ACC112 (cell line): ENCODE data around the gene CELSR1.

Source experiments
- H2AFZ ChIP-seq: fragments of 200-600 bp; sonication (generic); one replicate; pipeline ENCODE4 v1.6.0; 2017; ENCODE audit warnings: antibody characterized with exemption, low read length; ENCODE audit not compliant: unreplicated experiment
- H3K27ac ChIP-seq: fragments of 200-600 bp; sonication (generic); 2 replicates; pipeline ENCODE4 v1.5.1; 2014; ENCODE audit warnings: low read depth, mild to moderate bottlenecking, antibody characterized with exemption, low read length, moderate library complexity
- H3K27me3 ChIP-seq: fragments of 200-600 bp; sonication (generic); 2 replicates; pipeline ENCODE4 v1.6.1; 2014; ENCODE audit warnings: mild to moderate bottlenecking, antibody characterized with exemption, low read length, moderate library complexity, mixed read lengths; ENCODE audit not compliant: insufficient read depth
- H3K36me3 ChIP-seq: fragments of 200-600 bp; sonication (generic); 2 replicates; pipeline ENCODE4 v1.6.1; 2016; ENCODE audit warnings: mild to moderate bottlenecking, antibody characterized with exemption, low read length, moderate library complexity, mixed read lengths; ENCODE audit not compliant: insufficient read depth
- H3K4me1 ChIP-seq: fragments of 200-600 bp; sonication (generic); one replicate; pipeline ENCODE4 v1.6.1; 2016; ENCODE audit warnings: low read length, mixed read lengths; ENCODE audit not compliant: insufficient read depth, unreplicated experiment, control insufficient read depth
- H3K4me3 ChIP-seq: fragments of 200-600 bp; sonication (generic); 2 replicates; pipeline ENCODE4 v1.5.1; 2014; ENCODE audit warnings: mild to moderate bottlenecking, low read depth, low read length
- H3K79me2 ChIP-seq: fragments of 200-600 bp; sonication (generic); one replicate; pipeline ENCODE4 v1.6.0; 2016; ENCODE audit warnings: low read length; ENCODE audit not compliant: control insufficient read depth, unreplicated experiment, insufficient read depth

Gene CELSR1

DNA sequence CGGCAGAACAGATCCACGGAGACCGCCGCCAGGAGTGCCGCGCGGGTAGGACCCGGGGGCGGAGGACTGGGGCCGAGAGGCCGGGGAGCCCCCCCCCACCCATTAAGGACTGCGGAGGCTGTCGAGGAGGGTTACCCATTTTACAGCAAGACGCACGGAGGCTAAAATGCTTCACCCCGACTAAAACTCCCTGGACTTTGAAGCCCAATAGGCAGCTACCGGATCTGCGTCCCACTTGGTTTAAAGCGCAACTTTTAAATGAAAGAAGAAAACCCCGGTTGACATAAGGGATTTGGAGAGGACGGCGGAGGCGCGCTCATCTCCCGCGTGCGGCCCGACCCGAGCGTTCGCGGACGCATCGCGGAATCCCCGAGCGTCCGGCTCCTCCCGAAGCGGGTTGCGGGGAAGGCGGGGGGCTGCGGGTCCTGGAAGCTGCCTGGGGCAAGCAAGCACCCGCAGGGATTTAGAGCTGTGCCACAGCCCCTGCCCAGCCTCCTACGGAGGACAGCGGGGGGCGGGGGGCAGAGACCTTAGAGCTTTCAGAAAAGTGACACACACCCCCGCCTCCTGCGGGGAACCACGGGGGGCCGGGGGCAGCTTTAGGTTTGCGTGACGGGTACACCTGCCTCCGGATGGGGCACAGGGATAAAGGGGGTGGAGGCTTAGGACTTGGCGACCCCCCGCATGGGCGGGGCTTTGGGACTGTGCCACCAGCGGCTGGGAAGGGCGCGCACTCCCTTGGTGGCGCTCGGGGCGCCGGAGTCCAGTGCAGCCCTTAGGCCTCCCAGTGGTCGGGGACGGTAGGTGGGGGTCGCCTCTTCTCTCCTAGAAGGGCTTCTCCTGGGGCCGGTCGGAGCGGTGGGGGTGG is 760 bp upstream of the CELSR1 start:
- H3K27ac ChIP-seq = no peak overlapping the region
- no peaks in the 10 kb centered on the region for H3K79me2 ChIP-seq
- peak overlapping the region; percentile 63 for H3K4me3 ChIP-seq
- H2AFZ ChIP-seq = no peak overlapping the region
- H3K4me1 ChIP-seq = no peaks in the 10 kb centered on the region
- H3K27me3 ChIP-seq = peaks cover 11% of the 10 kb centered on the region; the same call in 1 of the 2 replicates
- H3K36me3 ChIP-seq = no peaks in the 10 kb centered on the region

GRCh38 chr22:46536537-46537224 is 739 bp downstream of the CELSR1 start:
- Histone ChIP-seq H3K27me3 (peaks cover 11% of the 10 kb centered on the region; the same call in 1 of the 2 replicates), H3K27ac (no peak overlapping the region), H2AFZ (no peak overlapping the region), H3K4me3 (peak overlapping the region; percentile 53; the same call in 1 of the 2 replicates), H3K79me2 (no peaks in the 10 kb centered on the region), H3K4me1 (no peaks in the 10 kb centered on the region), H3K36me3 (no peaks in the 10 kb centered on the region)

GRCh38 chr22:46535876-46536536 is 1.4 kb downstream of the CELSR1 start:
- no peaks in the 10 kb centered on the region for H3K4me1 ChIP-seq
- no peaks in the 10 kb centered on the region for H3K36me3 ChIP-seq
- H3K79me2 ChIP-seq = no peaks in the 10 kb centered on the region
- no peak overlapping the region for H3K27ac ChIP-seq
- no peak overlapping the region for H2AFZ ChIP-seq
- no peak overlapping the region for H3K4me3 ChIP-seq
- H3K27me3 ChIP-seq = peaks cover 11% of the 10 kb centered on the region; the same call in 1 of the 2 replicates

DNA sequence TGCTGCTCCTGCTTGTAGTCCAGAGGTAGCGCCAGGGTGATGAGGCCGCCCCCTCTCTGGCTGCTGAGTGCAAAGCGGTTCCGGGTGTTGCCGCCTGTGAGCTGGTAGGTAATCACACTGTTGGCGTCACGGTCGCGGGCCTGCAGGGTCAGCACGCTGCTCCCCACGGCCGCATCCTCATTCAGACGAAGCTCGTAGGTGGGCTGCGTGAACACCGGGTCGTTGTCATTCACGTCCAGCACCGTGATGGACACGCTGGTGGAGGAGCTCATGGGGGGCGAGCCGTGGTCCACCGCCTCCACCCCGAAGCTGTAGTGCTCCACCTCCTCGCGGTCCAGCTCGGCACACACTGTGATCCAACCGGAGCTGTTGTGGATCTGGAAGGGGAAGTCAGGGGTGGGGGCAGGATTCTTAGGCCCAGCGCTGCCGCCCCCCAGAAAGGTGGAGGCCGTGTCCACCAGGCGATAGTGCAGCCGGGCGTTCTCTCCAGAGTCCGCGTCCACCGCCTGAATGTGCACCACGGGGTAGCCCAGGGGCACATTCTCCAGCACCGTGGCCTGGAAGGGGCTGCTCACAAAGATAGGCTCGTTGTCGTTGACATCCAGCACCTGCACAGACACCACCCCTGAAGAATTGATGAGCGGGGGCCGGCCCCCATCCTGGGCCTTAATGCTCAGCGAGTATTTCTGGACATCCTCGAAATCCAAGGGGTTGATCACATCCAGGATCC is 2.4 kb downstream of the CELSR1 start:
- H2AFZ ChIP-seq = no peak overlapping the region
- H3K36me3 ChIP-seq = no peaks in the 10 kb centered on the region
- no peak overlapping the region for H3K4me3 ChIP-seq
- H3K4me1 ChIP-seq = peaks cover 4% of the 10 kb centered on the region
- H3K27me3 ChIP-seq = peaks cover 11% of the 10 kb centered on the region; the same call in 1 of the 2 replicates
- no peaks in the 10 kb centered on the region for H3K79me2 ChIP-seq
- H3K27ac ChIP-seq = no peak overlapping the region

- H3K79me2 ChIP-seq = no peaks in the 10 kb centered on the region
- peaks cover 4% of the 10 kb centered on the region for H3K4me1 ChIP-seq
- peaks cover 11% of the 10 kb centered on the region; the same call in 1 of the 2 replicates for H3K27me3 ChIP-seq
- H3K27ac ChIP-seq = no peak overlapping the region
- no peak overlapping the region for H2AFZ ChIP-seq
- no peaks in the 10 kb centered on the region for H3K36me3 ChIP-seq
- H3K4me3 ChIP-seq = no peak overlapping the region
Measured at GRCh38 chr22:46534177-46534776, 3.1 kb downstream of the CELSR1 start.

DNA sequence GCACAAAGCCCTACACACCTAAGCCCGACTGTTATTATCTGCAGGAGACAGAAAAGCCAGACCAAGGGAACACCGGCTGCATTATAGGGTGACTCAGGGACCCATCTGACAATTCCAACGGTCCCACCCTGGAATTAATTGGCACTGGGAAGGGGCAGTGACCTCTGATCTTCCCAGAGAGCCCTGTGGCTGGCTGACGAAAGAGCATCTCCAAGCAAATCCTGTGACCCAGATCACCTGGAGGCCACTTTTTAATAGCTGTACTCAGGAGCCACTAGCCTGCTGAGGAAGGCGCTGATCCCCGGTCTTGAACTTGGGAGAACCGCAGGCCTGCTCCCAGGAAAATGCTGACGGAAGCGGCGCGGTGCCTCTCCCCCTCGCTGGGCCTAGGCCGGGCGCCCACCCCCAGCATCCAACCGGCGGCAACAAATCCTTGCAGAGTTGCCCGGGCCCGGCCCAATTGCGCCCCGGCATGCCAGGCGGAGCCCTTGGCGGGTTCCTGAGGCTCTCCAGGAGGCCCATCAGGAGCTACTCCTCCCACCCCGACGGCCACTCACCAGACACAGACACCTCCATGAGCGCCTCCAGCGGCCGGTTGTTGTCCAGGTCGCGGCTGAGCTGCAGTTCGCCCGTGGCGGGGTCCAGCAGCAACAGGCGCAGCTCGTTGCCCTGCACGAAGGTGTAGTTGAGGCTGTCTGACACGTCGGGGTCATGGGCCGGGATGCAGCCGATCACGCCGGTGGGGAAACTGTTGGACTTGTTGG is 4.2 kb downstream of the CELSR1 start:
- H3K4me3 ChIP-seq = no peak overlapping the region
- peaks cover 4% of the 10 kb centered on the region for H3K4me1 ChIP-seq
- H3K36me3 ChIP-seq = no peaks in the 10 kb centered on the region
- H3K79me2 ChIP-seq = no peaks in the 10 kb centered on the region
- H3K27ac ChIP-seq = no peak overlapping the region
- H3K27me3 ChIP-seq = peaks cover 11% of the 10 kb centered on the region; the same call in 1 of the 2 replicates
- no peak overlapping the region for H2AFZ ChIP-seq

- H3K4me1 ChIP-seq = peaks cover 4% of the 10 kb centered on the region
- no peak overlapping the region for H3K27ac ChIP-seq
- H3K27me3 ChIP-seq = peaks cover 5% of the 10 kb centered on the region; the same call in 1 of the 2 replicates
- H3K79me2 ChIP-seq = no peaks in the 10 kb centered on the region
- no peaks in the 10 kb centered on the region for H3K36me3 ChIP-seq
- no peak overlapping the region for H3K4me3 ChIP-seq
- no peak overlapping the region for H2AFZ ChIP-seq
Measured at GRCh38 chr22:46532416-46532815, 5.0 kb downstream of the CELSR1 start.

- Histone ChIP-seq H3K4me3 (no peak overlapping the region), H3K79me2 (no peaks in the 10 kb centered on the region), H3K36me3 (no peaks in the 10 kb centered on the region), H2AFZ (no peak overlapping the region), H3K4me1 (peaks cover 4% of the 10 kb centered on the region), H3K27me3 (peaks cover 5% of the 10 kb centered on the region; the same call in 1 of the 2 replicates), H3K27ac (no peak overlapping the region)
Measured at GRCh38 chr22:46531581-46532175, 5.7 kb downstream of the CELSR1 start.

DNA sequence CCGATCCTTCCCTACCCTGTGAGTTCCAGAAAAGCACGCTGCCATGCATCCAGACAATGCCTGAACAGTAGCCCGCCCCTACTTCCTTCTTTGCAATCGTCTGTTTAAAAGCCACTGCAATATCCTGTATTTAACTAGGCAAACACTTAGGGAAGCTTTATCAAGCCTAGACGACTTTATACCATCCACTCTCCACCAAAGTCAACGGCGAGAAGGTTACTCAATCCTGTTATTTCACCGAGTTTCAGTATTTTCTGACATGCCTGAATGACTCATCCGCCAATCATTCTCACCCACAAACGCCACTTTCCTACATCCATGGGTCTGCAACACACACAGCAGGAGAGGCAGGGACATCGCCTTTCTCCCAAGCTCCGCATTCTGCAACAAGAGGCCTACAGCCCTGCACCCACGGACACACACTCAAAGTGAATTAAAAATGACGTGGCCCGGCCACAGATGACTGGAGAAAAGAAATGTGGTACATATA is 9.3 kb downstream of the CELSR1 start:
- Histone ChIP-seq H3K36me3 (no peaks in the 10 kb centered on the region), H3K27me3 (no peaks in the 10 kb centered on the region), H3K79me2 (no peaks in the 10 kb centered on the region), H2AFZ (no peak overlapping the region), H3K4me3 (no peak overlapping the region), H3K27ac (no peak overlapping the region), H3K4me1 (peaks cover 4% of the 10 kb centered on the region)
